Measurements from ENCODE around the gene RNGTT. TPM values are rescaled to one million over a fixed set of nuclear protein-coding genes. Genes with fewer than 3 reads are reported as not detected.
A peak's percentile ranks its signal among the peaks of the same experiment; 100 is the strongest.
"Not testable (repeated sequence)": the region's sequence is repeated elsewhere in the genome, so short reads cannot be mapped to it uniquely, and the experiment has no call there.

RNGTT gene
- total RNA-seq, 1 donor: 38.0 TPM

DNA sequence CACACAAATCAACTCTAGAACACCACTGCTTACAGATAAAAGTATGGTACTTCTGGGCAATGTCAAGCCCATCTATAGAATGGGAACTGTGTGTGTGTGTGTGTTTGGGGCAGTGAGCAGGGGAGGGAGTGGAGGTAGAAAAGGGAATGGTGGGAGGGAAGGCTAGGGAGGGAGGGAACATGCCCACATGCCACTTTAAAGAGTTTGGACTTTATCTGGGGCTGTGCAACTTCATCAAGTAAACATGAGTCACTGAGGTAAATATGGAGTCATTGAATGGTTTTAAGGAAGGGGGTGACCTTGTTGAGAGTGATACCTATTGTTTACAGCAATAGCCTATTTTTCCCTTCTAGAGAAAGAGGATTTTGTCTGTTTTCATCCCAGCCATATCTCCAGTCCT lies 22.5 kb upstream of the RNGTT start:
- no peak overlapping the region for H3K4me3 ChIP-seq (ENCODE audit: low read depth, low read length)
- DNase-seq (ENCODE audit: low read depth): no peak
- no peak for TF ChIP-seq CTCF (IDR thresholded peaks at IDR 0.05; ENCODE audit: insufficient read depth, low read depth, low read length)

GRCh38 chr6:88984606-88985005 lies 21.2 kb upstream of the RNGTT start:
- TF ChIP-seq CTCF (IDR thresholded peaks at IDR 0.05; ENCODE audit: insufficient read depth, low read depth, low read length): no peak

DNA sequence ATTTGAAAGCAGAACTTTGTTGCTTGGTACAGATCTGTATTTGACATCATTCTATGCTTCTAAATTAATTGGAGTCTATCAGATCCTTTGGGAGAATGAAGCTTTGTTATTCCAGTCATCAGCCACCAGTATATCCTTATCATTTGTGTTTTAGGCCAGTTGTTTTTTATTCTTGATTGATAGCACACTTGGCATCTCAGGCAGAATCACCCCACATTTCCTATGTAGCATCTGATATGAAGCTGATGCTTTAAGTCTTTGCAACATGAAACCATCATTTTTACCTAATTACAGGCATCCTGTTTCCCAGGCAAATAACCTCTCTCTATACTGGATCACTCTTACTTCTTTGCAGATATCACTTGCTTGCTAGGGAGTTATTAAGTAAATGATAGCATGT lies 20.7 kb upstream of the RNGTT start:
- no peak for TF ChIP-seq CTCF (IDR thresholded peaks at IDR 0.05; ENCODE audit: insufficient read depth, low read depth, low read length)
- DNase-seq (ENCODE audit: low read depth): no peak
- H3K4me3 ChIP-seq (ENCODE audit: low read depth, low read length): no peak overlapping the region

More at GRCh38 chr6:88984606-88985005, 21.2 kb upstream of the RNGTT start:
- no peak overlapping the region for H3K4me3 ChIP-seq (ENCODE audit: low read depth, low read length)
- DNase-seq (ENCODE audit: low read depth): no peak

GRCh38 chr6:88983532-88983931 lies 20.1 kb upstream of the RNGTT start:
- DNase-seq (ENCODE audit: low read depth): peak; percentile 48
- H3K4me3 ChIP-seq (ENCODE audit: low read depth, low read length): no peak overlapping the region
- peak; percentile 75 for TF ChIP-seq CTCF (IDR thresholded peaks at IDR 0.05; ENCODE audit: insufficient read depth, low read depth, low read length)

DNA sequence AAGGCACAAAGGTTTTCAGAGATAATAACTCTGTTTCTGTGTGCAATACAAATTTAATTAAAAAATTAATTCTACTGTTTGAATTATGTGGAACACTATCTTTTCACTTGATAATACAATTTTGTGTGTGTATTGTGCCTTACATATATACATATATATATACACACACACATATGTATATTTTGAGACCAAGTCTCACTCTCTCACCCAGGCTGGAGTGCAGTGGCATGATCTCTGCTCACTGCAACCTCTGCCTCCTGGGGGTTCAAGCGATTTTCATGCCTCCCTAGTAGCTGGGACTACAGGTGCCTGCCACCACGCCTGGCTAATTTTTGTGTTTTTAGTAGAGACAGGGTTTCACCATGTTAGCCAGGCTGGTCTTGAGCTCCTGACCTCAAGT lies 19.7 kb upstream of the RNGTT start:
- not testable (repeated sequence) for H3K4me3 ChIP-seq (ENCODE audit: low read depth, low read length); DNase-seq (ENCODE audit: low read depth)

DNA sequence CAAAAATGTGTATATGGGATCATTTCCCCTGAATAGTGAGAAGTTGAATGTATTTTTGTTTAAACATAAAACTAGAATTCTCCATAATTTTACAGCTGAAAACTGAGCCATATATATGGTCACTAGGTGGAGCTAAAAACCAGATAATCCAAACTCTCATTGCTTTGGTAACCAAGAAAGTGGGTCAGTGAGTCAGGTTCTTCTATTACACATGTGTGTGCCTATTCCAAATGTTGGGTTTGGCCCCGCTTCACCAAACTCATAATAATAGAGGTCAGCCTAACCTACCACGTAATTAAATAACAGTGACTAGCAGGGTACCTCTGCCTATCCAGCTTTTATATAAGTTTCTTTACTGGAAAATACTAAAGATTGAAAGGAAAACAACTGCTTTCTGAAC lies 19.3 kb upstream of the RNGTT start:
- DNase-seq (ENCODE audit: low read depth): peak; percentile 78
- peak; percentile 71 for TF ChIP-seq CTCF (IDR thresholded peaks at IDR 0.05; ENCODE audit: insufficient read depth, low read depth, low read length)
- no peak overlapping the region for H3K4me3 ChIP-seq (ENCODE audit: low read depth, low read length)

GRCh38 chr6:88975369-88975768 lies 12.0 kb upstream of the RNGTT start:
- no peak for DNase-seq (ENCODE audit: low read depth)
- TF ChIP-seq CTCF (IDR thresholded peaks at IDR 0.05; ENCODE audit: insufficient read depth, low read depth, low read length): no peak
- no peak overlapping the region for H3K4me3 ChIP-seq (ENCODE audit: low read depth, low read length)
